GM12801 (cell line): ENCODE measurements around the gene MRPL37.

Source experiments
- TF ChIP-seq, protein P1 (sequence below): IDR thresholded peaks from one replicate; pipeline ENCODE4 v1.5.1; 2011; ENCODE audit warnings: control low read depth; ENCODE audit not compliant: insufficient read length; ENCODE audit errors: extremely low read depth

Gene MRPL37

DNA sequence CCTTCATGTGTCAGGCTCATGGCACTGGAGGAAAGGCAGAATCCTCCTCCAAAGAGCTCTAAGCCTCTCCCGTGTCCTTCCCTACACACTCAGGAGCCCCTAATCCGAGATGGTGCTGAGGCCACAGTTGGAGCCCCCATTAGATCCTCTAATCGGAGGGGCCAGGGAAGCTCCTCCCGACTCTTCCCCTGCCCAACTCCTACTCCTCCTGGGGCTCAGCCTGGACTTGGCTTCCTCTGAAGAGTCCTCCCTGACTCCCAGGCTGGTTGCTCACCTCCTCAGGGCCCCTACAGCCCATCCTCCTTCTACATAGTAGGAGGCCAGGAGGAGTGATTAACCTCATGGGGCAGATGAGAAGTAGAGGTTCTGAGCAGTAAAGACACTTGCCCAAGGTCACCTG is 25.9 kb upstream of the MRPL37 start:
- TF ChIP-seq, protein P1, sequence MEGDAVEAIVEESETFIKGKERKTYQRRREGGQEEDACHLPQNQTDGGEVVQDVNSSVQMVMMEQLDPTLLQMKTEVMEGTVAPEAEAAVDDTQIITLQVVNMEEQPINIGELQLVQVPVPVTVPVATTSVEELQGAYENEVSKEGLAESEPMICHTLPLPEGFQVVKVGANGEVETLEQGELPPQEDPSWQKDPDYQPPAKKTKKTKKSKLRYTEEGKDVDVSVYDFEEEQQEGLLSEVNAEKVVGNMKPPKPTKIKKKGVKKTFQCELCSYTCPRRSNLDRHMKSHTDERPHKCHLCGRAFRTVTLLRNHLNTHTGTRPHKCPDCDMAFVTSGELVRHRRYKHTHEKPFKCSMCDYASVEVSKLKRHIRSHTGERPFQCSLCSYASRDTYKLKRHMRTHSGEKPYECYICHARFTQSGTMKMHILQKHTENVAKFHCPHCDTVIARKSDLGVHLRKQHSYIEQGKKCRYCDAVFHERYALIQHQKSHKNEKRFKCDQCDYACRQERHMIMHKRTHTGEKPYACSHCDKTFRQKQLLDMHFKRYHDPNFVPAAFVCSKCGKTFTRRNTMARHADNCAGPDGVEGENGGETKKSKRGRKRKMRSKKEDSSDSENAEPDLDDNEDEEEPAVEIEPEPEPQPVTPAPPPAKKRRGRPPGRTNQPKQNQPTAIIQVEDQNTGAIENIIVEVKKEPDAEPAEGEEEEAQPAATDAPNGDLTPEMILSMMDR = no peak

DNA sequence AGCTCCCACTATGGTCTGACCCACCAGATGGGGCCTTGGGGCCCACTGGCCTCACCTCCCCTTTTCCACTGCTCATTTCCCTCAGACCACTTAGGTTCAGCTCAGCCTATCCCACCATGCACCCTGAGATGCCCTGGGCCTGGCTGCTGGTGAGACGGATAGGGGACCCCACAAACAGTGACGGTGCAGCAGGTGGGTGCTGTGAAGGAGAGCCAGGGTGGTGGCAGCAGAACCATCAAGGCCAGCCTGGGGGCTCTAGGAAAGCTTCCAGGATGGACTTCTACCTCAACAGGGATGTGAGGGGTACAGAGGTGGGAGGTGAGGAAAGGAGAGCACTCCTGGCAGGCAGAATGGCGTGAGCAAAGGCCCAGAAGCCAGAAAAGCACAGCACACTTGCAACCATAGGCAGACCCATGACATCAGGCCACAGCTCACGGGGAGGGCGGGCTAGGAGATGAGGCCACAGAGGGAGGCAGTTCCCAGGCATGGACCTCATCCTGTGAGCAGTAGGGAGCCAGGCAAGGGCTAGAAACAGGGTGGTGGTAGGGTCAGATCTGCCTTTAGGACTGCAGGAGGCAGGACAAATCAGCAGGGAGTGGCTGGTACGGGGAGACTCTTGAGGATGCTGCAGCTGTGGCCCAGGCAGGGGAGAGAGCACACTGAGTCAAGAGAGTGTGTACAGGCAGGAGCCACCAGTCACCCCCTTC is 23.2 kb upstream of the MRPL37 start:
- TF ChIP-seq, protein P1 = no peak

DNA sequence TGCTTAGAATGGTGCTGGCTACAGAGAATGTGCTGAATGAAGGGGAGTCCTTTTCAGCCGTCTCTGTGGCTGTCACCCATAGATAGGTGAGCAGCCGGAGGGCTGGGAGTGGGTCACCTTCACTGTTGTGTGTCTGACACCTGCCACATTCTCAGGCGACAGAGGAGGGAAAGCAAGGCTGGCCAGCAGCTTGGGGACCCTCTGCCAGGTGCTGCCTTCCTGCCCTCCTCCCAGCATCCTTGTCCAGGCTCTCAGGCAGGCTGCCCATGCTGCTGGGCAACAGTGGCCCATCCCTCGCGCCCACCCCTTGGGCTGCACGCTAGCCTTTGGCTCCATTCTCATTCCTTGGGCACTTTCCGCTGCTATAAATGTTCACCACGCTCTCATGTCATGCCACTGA is 22.2 kb upstream of the MRPL37 start:
- TF ChIP-seq, protein P1 = no peak

DNA sequence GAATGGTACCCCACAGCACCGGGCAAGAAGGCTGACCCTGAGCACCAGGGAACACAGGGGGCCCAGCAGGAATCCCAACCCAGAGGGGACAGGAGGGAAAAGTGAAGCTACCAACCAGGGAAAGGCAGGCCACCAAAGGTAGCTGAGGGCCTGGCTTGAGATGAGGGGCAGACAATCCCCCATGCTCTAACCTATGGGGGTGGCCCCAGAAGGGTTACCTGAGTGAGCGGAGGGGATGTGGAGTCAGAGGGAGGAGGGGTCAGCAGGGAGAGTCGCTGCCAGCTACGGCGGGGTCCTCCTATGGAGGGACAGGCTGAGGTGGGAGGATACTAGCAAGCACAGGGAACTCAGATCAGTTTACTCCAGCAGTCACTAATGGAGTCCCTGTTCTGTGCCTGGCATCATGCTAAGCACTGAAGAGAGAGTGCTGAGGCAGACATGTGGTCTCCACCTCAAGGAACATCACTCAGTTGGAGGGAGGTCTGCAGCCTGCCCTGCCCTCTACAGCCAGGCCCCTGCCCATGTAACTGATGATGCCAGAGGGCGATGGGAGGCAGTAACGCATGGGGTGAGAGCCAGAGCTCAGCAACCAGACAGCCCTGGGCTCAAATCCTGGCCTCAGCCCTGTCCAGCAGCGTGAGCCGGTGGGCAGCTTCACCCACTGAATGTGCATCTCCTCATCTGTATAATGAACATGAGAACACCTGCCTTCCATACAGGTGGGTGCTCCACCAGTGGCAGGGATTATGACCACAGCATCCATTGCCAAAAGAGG is 21.5 kb upstream of the MRPL37 start:
- TF ChIP-seq, protein P1 = no peak

DNA sequence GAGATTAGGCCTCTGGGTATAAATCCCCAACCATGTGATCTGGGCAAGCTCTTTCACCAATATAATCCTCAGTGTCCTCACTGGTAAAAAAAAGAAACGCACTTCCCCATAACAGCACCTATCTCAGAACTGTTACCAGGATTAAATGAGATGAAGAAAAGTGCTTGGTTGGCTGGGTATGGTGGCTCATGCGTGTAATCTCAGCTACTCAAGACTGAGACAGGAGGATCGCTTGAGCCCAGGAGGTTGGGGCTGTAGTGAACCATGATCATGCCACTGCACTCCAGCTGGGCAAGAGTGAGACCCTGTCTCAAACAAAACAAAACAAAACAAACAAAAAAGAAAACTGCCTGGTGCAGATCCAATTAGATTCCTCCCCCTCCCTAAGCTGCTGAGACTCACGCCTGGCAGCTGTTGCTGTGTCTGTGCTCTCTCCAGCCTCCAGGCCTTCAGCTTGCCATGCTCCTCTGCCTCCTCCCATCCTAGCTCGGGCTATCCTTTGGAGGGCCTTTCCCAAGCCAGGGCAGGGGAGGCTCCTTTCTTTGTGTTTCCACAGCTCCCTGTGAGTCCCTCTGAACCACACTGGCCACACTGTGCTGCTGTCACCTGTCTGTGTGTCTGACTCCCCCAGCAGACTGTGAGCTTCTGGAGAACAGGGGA is 19.1 kb upstream of the MRPL37 start:
- TF ChIP-seq, protein P1 = no peak

DNA sequence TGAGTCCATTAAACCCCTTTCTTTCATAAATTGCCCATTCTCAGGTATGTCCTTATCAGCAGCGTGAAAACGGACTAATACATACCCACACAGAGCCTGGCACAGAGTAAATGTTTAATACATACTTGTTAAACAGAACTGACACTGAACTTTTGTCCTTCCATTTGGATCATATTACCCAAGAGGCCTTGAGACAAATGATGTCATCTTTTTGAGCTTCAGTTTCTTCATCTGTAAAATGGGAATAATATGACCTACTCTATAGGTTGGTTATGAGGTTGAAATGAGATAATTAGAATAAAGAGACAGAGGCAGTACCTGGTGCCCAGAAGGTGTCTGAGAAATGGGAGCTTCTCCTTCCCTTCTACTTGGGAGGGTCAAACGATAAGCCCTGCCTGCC is 13.9 kb upstream of the MRPL37 start:
- TF ChIP-seq, protein P1 = no peak

DNA sequence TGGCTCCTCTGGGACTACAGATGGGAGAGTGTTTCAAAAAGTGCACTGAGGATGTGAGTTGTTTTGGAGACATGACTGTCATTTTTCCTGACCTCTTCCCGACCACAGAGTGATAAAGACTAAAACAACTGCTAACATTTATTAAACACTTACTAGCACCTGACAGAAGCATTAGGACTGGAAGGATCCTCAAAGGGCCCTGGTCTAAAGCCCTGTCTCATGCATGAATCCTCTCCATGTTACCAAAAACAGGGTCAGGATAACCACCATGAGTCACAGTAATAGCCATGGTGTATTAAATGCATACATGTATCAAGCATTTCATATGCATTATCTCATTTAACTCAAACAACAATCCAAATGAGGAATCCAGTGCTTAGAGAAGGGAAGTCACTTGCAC is 11.7 kb upstream of the MRPL37 start:
- TF ChIP-seq, protein P1 = no peak
